HG03196 (cell line): ENCODE results near the gene NPRL2.

ENCODE experiments used
- ATAC-seq: cut with Tn5 transposase; IDR thresholded peaks from one replicate; pipeline ENCODE4 v1.9.1; 2021; ENCODE audit not compliant: unreplicated experiment

NPRL2 gene

DNA sequence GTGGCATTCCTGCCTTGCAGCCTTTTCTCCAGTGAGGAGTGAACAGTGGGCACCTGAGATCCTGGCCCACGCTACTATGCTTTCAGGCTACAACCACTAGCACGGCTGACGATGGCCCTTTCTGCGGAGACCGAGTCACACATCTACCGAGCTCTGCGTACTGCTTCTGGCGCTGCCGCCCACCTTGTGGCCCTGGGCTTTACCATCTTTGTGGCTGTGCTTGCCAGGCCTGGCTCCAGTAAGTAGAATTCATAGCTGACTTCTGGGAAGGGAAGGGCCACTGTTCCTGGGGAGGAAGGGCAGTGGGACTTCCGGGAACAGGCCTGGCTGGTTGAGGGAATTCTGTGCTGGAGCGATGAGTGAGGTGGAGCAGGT lies 735 bp upstream of the NPRL2 start:
- ATAC-seq = no peak

DNA sequence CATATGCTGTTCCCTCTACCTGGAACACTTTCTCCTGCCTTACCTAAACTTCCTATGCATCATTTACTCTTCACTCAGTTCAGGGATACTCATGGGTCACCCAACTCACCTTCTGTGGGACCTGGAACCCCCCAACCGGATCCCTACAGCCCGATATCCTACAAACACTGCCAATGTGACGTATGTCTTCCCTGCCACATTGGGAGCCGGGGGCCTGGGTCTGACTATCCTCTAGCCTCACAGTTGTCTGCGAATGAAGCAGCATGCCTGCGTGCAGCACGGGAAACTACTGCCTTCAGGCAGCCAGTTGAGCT lies 405 bp downstream of the NPRL2 start:
- no peak for ATAC-seq

DNA sequence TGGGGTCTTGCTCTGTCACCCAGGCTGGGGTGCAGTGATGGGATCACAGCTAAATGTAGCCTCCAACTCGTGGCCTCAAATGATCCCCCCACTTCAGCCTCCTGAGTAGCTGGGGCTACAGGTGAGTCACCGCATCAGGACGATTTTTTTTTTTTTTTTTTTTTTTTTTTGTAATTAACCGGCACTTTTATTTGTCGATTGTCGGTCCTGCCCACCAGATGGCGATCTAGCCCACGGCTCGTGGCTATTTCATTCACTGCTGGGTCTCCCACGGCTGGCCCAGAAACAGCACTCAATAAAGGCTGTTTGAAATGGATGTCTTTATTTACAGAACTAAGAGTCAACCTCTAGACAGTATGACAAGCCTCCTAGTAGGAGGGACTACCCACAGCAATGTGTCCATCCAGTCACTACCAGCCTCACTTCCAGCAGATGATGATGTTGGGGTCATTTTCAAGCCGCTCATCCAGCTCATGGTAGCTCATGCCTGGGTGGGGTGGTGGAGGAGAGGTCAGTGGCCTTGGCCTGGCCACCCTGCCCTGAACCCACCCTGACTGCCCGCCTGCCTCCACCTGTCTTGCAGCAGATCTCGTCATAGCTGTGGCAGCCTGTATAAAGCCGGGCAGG lies 3.3 kb downstream of the NPRL2 start:
- ATAC-seq = no peak

DNA sequence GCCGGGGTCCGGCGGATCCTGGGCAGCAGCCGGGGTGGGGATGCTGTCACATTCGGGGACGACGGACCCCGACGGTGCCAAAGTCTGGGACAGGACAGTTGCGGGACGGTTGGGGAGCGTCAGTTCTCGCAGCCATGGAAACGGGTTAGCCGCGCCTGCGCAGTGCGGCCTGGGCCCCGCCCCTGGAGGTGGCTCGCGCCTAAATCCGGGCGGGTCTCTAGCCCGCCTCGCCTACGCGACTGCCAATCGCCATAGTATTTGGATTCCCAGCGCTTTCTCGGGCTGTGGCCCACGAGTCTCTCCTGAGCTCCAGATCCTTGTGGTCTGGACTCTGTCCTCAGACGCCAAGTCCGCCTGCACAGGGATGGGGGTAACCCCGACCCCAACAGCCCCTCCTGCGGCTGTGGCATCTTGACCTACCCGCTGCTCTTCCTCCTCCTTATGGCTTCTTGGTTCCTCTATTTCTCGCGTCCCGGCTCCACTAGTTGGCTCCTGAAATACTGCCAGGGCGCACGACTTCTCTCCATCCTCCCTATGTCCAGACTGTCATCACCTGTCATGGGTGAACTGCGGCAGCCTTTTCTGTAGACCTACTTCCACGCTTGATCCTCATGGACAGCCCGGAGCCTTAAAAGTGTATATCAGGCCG lies 4.9 kb downstream of the NPRL2 start, which contains the start of gene ZMYND10:
ZMYND10 (minus strand) TSS at position 147 of the 649 bp plus-strand sequence. CDS start 153 bp downstream, outside the sequence.
- ATAC-seq = no peak

DNA sequence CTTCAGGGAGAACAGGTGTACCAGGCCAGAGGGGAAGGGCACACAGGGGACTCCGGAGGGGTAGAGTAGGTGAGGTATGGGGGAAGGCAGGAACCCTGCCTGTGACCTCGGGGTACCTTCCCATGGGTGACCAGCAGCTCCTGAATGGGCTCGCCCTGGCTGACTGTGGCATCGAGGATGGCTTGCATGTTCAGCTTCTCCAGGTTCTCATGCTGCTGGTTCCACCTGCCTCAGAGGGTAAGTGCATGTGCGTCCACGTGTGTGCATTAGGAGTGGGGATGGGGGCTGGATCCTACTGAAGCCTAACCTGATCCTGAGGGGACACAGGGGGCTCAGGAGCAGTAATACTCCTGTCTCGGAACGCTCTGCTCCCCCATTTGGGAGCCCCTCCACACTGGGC lies 5.6 kb downstream of the NPRL2 start:
- ATAC-seq = no peak

DNA sequence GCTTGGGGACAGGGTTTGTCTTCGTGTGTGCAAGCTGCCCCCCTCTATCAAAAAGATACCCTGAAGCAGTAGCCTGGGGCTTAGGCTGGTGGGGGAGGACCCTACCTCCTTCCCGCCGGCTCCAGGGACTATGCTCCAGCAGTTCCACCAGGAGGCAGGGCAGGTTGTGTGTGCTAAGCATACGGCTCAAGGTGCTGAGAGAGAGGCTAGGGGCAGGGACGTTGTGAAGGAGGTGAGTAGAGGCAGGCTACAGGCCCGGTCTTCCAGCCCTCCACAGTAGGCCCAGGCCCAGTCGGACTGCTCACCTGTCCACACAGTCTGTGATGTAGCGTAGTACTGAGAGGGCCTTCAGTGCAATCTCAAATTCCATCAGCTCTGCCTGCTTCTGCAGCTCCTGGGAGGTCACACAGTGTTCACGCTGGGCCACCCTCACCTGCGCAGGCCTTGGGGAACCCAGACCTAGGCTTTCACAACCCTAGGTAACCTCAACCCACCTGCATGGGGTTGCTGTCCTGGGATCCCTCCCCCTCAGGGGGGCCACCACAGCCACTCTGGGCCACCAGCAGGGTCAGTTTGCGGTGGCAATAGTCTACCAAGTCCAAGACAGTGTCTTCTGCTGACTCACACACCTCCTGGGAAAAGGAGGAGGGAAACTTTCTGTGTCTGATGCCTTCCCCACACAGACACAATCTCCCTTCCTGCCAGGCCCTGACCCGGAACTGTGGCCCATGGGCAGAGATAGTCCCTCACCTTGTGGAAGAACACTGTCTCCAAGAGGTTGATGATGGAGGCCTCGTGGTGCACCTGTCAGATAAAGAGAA lies 7.6 kb downstream of the NPRL2 start:
- no peak for ATAC-seq

DNA sequence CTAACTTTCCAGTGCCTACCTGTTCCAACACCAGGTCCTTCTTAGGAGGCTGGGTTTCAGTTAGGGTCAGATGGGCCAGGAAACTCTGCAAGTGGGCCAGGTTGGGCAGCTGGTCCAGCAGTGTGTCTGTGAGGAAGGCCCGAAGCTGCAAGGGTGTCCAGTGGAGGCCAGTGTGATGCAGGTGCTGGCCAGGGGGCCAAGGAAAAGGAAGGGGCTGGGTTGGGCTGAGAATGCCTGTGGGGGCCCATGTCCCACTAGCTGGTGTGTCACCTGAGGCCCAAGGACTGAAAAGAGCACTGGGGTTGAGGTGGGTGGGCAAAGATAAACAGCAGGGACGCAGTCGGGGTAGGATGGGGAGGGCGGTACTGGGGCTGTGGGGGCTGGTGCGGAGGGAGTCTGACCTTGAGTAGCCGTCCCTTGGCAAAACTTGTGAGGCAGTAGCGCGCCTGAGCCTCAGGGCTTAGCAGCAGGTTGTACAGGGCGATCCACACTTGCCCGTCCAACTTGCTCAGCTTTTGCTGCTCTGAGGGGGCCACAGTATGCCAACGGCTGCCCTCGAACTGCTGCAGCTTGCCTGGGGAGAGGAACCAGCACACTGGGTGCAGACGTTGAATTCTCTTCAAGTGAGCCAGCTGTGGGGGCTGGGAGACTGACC lies 8.5 kb downstream of the NPRL2 start:
- no peak for ATAC-seq

DNA sequence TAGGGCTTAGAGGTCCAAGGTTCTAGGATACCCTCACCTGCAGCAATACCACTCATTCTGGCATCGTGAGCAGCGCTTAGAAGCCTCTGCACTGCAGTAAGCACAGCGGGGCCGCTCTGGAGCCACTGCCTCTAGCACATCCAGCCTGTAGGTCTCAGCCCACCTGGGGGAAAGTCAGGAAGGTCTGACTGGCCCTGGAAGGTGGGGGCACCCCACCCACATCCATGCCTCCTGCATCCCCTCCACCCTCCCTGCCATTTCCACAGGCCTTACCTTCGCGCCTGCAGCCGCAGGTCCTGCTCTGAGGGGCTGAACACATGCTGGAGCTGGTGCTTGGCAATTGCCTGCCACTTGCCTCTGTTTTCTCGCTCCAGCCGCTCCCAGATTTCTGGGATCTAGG lies 9.0 kb downstream of the NPRL2 start:
- ATAC-seq = no peak

DNA sequence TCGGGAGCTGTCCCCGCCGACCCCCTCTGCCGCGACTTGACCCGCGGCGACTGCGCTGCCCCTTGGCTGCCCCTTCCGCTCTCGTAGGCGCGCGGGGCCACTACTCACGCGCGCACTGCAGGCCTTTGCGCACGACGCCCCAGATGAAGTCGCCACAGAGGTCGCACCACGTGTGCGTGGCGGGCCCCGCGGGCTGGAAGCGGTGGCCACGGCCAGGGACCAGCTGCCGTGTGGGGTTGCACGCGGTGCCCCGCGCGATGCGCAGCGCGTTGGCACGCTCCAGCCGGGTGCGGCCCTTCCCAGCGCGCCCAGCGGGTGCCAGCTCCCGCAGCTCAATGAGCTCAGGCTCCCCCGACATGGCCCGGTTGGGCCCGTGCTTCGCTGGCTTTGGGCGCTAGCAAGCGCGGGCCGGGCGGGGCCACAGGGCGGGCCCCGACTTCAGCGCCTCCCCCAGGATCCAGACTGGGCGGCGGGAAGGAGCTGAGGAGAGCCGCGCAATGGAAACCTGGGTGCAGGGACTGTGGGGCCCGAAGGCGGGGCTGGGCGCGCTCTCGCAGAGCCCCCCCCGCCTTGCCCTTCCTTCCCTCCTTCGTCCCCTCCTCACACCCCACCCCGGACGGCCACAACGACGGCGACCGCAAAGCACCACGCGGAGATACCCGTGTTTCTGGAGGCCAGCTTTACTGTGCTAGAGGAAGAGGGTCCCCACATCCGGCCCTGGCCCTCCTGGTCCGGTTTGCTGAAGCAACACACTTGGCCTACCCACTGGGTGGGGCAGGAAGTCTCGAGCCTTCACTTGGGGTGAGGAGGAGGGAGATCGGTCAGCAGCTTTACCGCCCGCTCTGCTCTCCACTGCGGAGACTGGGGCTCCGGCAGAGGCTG lies 9.9 kb downstream of the NPRL2 start, which contains the start of gene RASSF1:
RASSF1 (minus strand) TSS at position 389 of the 882 bp plus-strand sequence; CDS start at position 358, 31 bp downstream.
- no peak for ATAC-seq

DNA sequence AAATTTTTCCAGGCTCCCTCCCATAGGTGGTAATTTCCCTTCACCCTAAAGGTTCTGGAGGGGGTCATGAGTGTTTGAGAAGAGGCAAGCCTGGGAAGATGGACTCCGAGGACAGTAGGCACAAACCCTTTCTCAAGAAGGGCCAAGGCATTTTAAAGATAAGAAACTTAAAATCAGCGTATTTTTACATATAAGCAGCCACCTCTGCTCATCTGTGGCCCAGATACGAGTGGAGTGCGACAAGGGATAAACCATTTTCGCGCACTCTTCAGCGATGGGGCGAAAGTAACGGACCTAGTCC lies 10.5 kb downstream of the NPRL2 start:
- ATAC-seq = no peak

DNA sequence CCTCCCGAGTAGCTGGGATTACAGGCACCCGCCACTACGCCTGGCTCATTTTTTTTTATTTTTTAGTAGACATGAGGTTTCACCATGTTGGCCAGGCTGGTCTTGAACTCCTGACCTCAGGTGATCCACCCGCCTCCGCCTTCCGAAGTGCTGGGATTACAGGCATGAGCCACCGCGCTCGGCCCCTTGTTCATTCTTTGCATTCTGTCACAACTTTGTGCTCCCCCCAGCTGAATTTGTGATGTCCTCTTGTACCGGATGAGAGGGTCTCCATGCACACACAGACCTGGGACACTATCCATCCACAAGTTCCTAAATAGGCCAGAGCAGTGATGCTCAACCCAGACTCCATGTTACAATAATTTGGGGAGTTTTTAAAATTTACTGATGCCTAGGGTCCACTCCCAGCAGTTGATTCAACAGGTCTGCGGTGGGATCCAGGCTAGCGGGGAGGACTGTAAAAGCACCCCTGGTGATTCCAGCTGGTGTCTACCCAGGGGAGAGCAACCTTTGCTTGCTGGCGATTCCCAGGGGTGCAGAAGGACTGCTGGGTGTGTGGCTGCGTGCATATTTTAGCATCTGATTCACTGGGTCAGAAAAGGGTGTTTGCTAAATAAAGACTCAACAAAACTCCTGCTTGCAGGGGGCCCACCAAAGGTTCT lies 11.0 kb downstream of the NPRL2 start:
- ATAC-seq = no peak

DNA sequence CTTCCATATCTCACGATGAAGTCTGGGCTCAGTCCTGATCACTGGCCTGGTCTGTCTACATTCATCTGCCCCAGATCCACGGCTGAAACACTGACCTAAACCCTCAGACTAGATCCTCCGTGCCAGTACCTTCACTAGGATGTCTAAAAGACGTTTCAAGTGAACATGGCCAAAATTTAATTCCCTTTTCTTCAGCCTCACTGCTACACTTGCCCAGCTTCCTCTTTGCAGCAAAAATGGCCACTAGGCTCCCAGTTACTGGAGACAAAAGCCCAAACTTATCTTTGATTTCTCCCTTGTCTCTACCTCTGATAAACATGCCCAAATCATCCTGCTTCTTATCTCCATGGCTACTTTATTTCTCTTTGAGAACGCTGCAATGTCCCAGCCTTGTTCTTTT lies 11.6 kb downstream of the NPRL2 start:
- no peak for ATAC-seq

DNA sequence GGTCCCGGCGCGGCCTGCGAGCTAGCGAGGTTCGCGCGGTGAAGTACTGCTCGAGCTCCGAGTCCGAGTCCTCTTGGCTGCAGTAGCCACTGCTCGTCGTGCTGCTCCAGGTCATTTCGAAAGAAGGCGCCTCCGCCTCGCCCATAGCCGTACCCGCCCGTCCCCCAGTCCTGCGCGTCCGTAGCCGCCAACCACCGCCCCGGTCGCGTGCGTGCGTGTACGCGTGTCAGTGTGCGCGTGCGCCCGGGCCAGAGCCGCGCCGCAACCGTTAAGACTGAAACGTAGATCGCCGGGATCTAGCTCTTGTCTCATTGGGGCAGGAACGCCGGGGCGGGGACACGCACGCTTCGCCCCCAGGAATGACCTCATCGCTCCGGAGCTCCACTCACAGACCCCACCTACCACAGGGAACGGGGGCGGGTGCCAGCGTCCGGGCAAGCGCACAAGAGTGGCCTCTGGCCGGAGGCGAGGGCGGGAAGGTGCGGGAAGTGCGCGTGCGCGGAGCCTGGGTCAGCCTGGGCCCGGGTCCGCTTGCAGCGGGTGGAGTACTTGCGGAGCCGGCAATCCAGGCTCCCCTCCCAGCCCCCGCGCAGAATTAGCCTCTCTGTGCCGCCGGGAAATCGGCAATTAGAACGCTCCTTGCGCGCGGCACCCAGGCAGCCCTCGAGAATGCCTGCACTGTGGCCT lies 13.3 kb downstream of the NPRL2 start:
- peak; percentile 77 for ATAC-seq

DNA sequence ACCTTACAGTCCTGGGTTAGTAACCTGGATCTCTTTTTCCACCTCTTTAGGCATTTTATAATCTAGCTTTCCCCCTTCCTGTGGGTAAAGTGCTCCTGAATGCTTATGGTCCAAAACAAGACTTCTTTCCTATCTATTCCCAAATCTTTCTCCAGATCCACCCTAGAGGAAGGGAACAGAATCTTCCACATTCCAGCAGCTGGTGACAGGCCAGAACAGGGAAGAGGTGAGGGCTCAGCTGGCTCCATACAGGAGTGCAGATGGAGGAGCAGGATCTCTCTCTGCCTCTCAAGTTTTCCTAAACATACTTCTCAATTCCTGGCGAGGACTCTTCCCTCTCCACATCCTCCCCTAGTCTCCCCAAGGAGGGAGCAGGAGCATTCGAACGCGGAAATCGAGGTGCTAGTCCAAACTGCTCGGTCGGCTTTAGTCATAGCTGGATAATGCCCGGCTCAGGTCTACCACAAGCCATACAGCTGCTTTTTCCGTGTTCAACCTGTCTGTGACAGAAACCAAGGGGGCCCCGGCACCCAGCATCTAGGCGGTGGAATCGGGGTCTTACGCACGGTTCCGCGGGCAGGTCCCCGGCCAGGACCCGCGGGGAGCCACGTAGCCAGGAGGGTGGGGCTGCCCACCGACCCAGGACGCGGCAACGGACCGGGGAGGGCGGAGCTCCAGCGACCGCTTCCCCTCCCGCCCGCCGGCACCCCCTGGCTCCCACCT lies 14.0 kb downstream of the NPRL2 start:
- peak; percentile 30 for ATAC-seq

DNA sequence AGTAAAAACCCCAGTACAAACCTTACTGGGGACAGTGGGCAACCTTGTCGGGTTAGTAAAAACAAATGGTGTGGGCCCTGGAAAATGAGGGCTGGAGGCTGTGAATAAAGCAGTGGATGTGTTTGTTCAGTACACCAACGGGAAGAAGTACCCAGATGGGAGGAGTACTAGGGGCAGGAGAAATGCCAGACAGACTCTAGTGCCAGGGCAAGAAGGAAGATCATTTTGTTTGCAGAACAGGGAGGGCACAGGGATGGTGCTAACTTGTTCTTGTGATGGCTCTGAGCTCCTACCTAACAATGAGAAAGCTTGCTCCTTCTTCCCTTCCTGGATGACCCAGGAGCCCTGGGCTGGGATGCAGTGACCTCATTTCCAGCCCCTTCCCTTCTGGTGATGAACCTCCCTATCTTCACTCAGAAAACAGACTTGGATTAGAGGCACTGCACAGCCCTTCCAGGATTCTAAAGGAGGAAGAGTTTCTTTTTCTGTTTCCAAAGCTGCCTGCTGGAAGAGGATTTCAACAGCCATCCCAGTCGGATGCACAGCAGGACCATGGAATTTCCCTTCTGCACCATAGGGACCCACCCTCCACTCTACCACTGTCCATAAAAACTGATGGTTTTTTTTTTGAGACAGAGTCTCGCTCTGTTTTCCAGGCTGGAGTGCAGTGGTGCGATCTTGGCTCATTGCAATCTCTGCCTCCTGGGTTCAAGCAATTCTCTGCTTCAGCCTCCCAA lies 16.1 kb downstream of the NPRL2 start:
- ATAC-seq = no peak

DNA sequence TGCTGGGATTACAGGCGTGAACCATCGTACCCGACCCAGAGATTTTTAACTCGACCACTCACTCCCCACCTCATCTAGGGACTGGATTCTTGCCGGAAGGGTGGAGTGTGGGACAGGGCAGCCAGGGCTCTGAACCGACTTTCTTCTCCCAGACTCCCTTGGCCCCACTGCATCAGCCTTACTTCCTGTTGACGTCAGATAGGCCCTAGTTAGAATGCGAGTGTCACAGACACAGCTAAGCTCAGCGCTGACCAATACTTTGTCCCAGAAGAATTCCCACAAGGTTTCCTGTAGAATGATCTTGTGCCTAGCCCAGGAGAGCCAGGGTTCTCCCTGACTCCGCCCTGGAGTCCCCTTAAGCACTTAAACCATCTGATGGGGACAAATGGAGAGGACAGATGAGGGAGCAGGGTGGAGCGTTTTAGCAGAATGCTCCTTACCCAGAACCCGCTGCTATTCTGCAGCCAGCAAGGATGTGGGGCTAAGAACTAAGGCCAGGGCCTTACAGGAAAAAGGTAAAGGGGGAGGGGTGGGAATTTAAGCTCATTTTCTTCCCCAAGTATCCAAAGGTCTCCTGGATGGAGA lies 16.7 kb downstream of the NPRL2 start:
- no peak for ATAC-seq

DNA sequence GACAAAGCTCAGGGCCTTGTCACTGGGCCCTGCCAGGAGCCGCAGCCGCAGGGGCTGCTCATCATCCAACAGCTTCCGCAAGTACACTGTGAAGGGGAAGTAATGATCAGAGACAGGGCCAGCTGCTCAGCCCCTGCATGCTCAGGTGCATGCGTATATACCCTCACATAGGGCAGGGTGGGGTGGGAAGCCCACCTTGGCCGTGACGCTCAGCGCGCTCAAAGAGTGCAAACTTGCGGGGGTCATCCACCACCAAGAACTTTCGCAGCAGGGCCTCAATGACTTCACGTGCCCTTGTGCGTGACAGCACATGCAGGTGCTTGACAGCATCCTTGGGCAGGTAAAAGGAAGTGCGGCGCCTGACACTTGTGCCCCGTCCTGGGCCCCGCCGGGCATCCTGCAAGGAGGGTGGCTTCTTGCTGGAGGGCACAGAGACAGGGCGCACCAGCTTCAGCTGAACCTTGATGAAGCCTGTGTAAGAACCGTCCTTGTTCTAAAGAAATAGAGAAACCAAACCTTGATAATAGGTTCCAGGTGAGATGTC lies 19.1 kb downstream of the NPRL2 start:
- ATAC-seq = no peak

DNA sequence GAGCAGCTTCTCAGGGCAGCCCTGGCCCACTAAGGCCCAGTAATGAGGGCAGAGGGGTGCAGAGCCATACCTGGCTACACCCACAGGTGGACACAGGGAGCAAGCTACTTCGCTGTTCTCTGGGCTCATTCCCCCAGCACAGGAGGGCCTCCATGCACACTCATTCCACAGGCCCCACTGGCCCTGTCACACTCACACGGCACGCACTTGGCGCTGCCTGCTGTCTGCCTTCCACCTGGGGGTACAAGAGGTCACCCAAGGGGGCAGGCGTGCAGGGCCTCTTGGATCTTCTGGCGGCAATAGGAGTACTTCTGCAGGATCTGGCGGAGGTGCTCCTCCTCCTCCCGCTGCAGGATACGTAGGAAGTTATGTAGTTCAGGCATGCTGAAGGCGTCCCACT lies 20.2 kb downstream of the NPRL2 start:
- ATAC-seq = no peak
